ENCODE results near the gene FRMD6.
"Not testable (repeated sequence)": the region's sequence is repeated elsewhere in the genome, so short reads cannot be mapped to it uniquely, and the experiment has no call there.

FRMD6 gene

DNA sequence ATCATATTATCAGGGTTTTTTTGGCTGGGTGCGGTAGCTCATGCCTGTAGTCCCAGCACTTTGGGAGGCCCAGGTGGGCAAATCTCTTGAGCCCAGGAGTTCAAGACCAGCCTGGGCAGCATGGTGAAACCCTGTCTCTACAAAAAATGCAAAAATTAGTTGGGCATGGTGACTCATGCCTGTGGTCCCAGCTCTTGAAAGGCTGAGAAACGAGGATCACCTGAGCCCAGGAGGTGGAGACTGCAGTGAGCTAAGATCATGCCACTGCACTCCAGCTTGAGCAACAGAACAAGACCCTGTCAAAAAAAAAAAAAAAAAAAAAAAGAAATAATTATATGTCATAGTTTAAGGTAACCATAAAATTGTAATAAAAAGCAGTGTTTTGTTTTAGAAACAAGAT, 18.4 kb upstream of the FRMD6 start:
- DNase-seq: not testable (repeated sequence)

DNA sequence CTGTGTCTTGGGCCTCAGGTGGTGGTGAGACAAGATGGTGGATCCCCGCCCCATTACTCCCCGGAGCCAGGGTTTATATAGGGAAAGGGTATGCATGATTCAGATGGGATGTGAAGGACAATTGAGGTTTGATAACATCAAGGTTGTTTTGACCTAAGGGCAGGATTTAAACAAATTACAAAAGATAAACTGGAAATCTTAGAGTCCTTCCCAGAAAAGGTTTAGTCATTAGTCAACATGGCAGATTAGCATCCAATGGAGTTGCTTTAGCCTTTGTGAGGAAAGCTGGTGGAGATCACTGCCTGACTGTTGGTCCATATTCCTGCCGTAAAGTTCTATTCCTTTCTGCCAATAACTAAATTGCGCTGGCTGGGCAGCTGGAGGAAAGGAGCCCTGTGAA, 15.6 kb upstream of the FRMD6 start:
- DNase-seq: no peak

DNA sequence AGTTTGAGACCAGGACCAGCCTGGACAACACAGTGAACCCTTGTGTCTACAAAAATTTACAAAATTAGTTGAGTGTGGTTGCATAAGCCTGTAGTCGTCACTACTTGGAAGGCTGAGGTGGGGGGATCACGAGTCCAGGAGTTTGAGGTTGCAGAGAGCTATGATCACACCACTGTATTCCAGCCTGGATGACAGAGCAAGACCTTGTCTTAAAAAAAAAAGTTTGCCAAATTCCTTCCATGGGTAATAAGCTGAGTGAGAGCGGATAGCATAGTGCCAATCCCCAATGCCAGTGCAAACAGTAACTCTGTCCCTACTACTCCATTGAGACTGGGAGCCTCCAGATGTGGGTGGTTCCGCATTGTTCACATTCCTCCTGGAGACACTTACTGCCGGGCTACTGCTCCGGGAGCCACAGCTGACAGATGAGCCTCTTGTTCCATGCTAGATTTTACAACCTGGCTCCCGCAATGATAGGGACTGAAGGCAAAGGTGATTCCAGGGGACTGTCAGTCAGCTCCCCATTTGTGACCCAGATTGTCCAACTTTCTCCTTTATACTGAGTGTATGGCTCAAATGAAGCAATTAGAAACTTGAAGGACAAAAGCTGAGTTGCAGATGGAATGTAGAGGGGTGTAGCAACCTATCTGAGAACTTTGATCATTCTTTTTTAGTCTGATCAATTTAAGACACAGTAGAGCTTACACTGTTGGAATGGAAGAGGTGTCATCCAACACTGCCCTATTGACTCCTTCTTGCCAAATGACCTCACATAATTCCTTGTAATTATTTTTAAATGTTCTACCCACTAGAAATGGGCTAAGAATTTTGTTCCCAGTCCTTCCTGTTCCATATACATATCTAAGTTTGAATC, 13.4 kb upstream of the FRMD6 start:
- no peak for DNase-seq

DNA sequence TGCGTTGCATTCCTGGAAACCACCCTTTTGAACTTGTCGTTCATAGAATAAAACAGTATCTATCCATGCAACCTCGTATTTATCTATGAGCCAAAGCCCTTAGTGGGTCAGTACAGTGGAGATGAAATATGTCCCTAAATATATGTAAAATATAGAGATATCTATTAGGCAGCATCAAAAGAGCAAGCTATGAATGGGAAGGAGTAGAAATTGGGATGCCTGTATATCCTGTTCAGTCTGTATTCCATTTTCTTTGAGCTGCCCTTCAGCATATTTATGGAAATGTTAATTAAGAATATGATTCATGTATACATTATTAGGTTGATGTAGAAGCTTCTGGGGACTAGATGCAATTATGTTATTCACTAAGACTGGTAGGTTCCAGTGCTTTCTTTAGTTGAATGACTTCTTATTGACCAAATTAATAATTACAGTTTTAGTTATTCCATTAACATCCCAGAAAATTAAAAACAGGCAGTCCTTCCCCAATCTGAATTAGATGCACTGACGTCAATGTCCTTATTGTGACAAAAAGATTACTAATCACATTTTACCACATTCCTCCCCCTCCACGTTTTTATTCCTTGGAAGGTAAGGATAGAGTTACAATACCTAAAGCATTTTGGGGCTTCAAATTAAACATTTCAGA, 11.9 kb upstream of the FRMD6 start:
- no peak for DNase-seq

DNA sequence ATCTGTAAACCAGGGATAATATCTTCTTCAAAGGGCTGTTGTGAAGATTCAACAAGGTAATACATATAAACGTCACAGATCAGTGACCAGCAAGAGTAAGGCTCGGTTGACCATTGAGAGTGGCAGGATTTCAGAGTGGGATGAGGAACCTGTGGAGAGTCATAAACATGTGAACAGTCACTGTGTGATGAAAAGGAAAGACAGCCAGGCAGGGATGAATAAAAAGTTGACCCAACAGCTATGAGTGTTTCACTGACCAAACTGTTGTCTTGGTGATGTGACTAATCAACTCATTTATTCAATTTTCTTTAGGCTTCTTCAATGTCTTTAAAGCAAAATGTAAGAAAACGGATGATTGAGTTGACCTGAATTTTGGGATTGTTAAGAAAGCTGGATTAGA, 8.6 kb upstream of the FRMD6 start:
- DNase-seq: no peak

DNA sequence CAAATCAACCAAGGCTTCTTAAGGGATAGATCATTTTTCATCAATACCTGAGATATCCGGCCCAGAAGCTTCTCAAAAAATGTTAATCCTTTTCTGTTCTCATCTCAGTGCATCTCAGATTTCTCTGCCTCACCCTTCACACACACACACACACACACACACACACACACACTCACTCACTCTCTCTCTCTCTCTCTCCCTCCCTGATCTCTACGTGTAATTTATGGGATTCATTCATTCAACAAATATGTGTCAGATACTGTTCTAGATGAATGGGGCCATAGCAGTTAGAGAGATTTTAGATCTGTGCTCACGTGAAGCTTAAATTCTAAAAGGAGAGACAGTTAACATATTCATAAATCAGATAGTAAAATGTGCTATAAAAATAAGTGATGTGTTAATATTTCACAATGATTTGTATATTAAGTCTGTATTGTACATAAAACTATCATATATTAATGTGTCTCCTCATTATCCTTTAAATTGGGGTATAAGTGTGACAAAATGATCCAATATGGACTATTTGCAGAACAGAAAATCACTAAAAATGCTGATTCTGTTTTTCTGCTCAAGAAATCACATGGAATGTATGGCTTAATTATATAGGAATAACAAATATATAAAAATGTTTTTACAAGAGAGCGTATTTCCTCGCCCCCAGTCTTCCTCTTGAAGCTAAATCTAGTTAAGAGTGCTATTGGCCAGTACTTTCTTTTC, 7.3 kb upstream of the FRMD6 start:
- no peak for DNase-seq

DNA sequence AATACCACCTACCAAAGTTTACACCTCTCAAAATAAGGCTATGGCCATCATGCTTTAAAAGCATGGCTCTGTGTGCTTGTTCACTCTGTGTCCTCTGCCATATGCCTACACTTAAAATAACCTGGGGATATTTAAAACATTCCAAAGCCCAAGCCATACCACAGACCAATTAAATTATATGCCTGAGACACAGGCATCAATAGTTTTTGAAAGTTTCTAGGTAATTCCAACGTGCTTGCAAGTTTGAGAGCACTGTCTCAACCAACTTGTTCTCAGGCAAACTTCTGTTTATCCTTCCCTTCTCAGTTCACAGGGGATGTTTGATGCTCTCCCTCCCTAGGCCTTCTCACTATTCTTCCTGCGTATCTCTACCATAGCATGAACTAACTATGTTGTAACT, 3.4 kb upstream of the FRMD6 start:
- DNase-seq: no peak

DNA sequence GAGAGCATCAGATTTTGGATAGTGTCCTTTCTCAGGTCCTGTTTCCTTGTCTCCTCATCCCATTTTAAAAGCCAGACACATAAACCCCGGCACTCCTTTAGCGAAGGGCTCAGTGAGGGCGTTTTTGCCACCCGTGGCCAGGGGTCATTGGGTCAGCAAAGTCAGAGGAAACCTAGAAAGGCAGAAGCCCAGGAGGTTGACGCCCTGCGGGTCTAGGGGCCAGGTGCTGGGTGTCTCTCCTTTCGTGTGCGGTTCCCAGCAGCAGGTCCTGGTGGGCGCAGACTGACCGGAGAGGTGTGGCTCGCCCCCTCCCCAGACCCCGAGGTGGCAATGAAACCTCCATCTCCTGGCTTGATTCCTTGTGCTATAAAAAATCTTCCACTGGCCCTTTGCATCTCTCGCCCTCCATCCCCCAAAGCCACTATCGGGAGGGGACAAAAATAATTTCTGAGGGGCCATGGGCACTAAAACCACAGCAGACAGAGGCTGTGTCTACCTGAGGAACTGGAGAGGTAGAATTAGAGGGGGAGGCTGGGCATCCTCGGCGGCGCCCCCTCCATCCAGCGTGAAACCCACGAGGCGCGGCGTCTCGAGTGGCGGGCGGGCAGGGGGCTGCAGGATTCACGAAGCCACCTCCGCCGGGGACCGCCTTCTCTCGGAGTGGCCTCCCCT, 858 bp upstream of the FRMD6 start:
- no peak for DNase-seq

DNA sequence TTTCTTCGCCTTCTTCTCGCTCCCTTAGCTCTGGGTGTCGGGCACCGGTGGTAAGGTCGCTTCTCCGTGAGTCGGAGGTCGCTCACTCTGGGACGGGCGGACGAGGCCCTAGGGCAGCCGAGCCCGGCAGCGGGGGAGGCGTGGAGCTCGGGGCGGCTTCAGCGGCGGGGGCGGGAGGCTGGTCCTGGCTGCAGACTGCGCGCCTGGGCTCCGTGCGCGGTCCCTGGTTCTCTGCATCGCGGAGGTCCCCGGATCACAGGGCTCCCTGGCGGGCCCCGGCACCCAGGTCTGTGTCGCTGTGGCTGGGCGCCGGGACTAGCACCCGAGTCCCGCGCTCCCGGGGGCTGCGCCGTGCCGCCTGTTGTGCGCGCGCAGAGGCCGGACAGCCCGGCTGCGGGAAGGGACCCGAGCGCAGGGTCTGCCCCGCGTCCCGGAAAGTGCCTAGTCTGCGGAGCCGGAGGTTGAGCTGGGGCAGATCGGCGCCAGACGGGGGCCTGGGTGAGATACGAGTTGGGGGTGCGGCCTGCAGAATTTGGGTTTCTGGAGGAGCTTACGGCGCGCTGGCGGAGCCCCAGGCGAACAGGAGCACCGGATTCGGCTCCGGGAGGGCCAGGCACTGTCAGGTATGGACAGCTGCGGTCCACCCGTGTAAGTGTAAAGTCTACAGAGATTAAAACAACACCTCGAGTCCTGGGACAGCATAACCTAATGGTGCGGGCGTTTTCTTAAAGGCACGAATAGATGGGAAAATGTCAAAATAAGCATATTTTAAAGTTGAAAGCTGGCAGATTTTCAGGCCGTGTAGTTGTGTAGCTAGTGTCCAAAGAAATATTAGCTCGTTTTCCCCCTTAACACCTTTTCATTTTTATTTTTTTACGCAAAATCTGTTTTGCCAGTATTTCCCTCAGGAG, 713 bp downstream of the FRMD6 start:
- peak in 1 of 2 donors; percentile 28 for DNase-seq

DNA sequence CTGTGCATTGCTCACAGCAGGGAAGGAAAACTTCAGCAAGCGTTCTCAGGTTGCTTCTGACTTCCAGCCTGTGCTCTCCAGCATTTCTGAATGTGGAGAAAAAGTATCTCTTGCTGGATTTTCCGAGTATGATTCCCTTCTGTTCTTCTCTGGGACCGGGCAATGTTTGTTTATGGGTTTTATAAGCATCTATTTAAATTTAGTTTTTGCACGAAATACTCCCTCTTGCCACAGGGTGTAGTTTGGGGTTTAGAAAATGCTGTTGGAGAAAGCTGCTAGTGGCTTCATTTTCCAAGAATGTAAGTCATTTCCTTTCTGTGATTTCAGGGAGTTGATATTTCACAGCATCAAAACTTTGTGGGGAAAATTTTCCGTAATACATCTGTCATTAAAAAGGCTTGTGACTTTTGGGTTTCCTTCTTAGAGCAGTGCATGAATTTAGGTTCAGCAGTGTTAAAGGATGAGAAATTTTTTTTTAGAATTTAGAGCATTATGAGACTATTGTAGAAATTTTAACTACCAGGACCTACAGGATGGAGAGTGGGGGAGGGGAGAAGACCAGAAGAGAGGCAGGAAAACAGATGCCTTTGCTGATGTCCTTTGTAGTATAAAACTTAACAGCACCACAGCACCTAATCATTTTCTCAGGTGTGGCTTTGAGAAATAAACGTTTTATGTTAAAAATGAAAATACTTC, 1.5 kb downstream of the FRMD6 start:
- DNase-seq: no peak

DNA sequence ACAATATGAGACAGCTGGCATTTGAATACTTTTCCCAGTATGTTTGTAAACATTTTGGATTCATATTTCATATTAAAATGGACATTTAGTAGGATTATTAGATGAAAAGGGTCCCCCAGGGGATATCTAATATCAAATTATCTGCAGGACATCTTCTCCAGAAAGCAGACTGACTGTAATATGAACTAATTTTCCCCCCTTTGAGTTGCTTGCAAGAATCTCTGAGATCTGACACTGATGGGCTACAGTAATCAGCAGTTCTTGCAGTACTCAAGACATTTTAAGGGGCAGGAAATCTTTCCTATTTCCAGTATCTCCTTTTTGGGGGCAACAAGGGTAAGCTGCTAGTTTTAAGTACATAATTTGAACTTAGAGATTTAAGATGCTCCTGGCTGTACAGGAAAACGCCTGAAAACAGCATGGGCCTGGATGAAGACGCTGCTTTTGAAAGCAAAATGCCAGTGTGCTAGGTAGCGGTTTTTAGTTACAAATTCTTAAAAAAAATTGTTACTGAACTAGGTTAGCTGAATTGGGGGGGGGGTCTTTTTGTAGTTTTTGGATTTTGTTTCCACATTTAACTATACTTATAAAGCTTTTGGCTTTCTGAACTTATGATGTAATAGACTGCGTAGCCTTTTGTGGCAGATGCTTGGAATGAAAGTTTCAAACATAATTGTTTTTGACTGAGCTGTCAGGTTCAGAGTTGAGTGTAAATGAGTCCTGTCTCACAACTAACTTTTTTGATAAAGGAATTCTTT, 2.2 kb downstream of the FRMD6 start:
- DNase-seq: no peak

DNA sequence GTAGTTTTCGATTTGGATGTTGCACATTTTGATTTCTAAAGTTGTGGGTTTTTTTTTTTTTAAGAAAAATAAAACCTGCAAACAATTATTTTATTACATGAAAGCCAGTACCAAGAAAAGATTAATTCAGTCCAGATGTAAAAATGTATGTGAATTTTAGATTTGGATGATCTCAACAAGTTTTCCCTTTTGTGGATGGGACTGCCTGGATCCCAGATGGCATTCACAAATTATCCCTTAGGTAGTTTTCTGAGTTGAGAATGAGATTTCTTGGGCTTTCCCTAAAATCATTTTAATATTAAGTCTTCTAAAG, 2.8 kb downstream of the FRMD6 start:
- no peak for DNase-seq

DNA sequence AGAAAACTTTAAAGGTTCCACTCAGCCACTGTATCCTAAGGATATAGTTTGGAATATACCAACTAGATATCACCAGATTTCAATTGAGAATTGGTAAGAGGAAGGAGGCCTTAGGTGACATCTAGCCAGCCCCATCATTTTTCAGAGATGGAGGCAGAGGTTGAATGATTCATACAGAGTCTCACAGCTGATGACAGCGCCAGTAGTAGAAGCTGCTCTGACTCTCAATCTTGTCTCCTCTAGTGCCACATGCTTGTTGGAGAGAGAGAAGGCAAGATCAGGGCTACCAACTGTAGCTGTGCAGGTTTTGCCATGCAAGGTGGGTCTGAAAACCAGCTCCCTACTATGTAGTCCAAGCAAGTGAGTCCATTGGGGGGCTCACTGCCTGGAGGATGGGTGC, 6.1 kb downstream of the FRMD6 start:
- no peak for DNase-seq

DNA sequence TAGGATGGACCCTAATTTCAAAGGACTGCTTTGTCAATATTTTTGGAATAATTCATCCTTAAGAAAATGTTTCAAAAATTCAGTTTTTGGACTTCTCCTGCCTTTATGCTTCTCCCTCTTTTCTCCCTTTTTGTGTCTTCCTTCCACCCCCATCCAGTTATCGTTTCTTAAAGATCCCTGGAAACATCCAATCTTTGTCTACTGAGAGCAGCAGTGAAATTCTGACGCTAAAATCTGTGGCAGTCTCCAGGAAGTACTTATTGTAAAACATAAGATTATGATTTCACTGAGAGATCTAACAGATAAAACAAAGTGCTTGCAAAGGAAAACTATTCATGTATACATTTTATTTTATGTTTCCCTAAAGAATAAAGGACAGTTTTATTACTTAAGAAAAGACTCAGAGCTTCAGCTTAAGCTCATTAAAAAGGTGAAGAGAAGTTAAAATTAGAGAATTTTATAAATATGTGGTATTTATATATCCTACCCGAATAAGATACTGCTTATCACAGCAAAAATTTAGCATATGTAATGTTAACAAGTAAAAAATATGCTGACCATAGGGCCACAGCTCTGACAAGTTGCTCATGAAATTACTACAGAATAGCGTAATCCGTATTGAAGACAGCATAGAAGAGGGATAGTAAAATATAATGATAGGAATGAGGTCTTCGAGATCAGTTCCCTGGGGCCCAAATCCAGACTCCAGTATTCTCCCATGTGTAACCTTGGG, 6.9 kb downstream of the FRMD6 start:
- DNase-seq: no peak

DNA sequence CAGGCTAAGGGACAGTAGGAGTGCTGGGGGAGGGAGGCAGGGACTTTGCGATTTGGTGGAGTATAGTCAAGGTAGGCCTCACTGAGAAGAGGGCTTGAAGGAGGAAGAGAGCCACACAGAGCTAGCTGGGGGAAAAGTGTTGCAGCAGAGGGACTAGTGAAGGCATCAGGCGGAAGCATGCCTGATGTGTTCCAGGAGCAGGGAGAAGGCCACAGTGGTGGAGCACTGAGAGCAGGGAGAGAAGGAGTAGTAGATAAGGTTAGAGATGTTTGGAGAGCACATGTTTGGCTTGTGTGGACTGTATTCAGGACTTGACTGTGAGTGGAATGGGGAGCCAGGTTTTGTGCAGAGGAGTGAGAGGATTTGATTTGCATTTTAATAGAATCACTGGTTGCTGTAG, 9.0 kb downstream of the FRMD6 start:
- no peak for DNase-seq

DNA sequence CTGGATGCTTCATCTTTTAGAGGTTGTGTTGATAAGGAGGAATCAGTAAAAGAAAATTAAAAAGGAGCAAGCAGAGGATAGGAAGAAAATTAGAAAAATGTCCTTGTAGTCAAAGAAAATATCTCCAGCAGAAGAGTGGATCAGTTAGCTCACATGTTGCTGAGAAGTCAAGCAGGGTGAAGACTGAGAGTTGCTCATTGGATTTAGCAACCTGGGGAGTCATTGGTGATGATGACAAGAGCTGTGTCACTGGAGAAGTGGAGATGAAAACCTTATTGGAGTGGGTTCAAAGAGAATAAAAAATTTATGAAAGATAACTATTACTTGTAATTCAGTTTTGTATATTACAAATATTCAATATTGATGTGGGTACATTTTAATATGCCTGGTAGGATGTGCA, 9.8 kb downstream of the FRMD6 start:
- no peak for DNase-seq

DNA sequence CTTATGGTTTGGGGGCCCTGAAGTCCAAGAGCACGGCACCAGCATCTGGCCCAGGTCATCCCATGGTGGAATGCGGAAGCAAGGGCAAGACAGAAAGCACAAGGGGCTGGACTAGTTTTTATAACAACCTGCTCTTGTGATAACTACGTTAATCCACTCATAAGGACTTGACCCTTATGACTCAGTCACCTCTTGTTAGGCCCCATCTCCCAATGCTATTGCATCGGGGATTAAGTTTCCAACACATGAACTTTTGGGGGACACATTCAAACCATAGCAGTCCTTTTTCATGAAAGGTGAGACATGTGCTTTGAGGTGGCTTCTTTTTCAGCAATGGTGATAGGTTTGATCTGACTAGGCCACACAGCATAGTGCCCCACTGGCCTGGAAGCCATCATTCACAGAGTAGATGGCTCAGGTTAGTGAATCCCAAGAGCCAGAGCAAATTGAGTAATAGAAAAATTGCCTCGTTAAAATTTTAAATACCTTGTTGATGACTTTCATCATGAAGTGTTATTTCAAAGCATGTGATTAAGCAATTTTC, 12.1 kb downstream of the FRMD6 start:
- no peak for DNase-seq

DNA sequence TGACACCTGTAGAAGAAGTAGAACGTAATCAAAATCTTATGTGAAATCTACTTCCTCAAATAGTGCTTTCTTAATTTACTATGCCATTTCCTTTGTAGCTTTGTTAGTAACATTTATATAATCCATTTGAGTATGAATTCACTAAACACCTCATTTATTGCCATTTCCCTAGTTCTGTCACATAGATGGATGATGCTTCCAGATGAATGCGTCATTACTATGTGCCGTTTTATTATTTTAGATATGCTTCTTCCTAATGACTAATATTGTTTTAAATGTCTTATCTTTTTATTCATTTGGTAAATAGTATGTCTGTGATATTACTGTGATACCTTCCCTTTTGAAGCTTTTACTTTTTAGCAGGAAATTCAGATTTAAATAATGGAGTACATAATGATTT, 14.4 kb downstream of the FRMD6 start:
- no peak for DNase-seq

DNA sequence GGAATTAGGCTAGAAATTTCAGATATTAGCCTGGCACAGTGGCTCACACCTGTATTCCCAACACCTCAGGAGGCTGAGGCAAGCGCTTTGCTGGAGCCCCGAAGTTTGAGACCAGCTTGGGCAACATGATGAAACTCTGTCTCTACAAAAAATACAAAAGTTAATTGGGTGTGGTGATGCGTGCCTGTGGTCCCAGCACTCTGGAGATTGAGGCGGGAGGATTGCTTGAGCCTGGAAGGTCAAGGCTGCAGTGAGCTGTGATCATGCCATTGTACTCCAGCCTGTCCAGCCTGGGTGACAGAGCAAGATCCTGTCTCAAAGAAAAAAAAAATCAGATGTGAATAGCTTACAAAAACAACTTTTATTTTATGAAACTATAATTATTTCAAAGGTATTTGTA, 15.1 kb downstream of the FRMD6 start:
- DNase-seq: no peak

DNA sequence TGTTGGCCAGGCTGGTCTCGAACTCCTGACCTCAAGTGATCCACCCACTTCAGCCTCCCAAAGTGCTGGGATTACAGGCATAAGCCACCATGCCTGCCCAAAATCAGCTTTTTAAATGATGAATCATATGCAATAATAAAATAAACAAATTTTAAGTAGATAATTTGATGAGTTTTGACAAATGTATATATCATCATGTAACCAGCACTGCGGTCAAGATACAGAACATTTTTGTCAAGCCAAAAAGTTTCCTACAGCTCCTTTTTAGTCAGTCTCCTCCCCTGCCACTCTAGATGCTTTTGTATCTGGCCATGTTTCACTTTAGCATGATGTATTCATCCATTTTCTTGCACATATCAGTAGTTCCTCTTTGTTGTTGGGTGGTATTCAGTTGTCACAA, 17.2 kb downstream of the FRMD6 start:
- DNase-seq: no peak

Measured in stimulated activated CD4-positive, alpha-beta T cell treated with anti-CD3 and anti-CD28 coated beads, Interleukin-2, amount 100 ng/mL, for 48 hours (primary cell).